ENCODE measurements around the gene CD9. TPM values are rescaled to one million over a fixed set of nuclear protein-coding genes. Genes with fewer than 3 reads are reported as not detected.
A peak's percentile ranks its signal among the peaks of the same experiment; 100 is the strongest.

CD9 gene
- total and polyA plus RNA-seq, 7 experiments from 2014 or later: 3.8 to 19.3 (median 8.9) TPM

GRCh38 chr12:6166808-6167207 is 33.4 kb upstream of the CD9 start:
- Mint-ChIP-seq H3K4me3 (peak overlapping the region in 3 of 10 donors; percentile 37 to 73 (median 51)), H3K9me3 (no peaks in the 10 kb centered on the region), H3K27ac (peak overlapping the region in 4 of 9 donors; percentile 20 to 80 (median 48)), H3K4me1 (peaks cover 22 to 48% (median 33%) of the 10 kb centered on the region in 7 donors), H3K36me3 (no peaks in the 10 kb centered on the region), H3K27me3 (peaks cover 0 to 6% (median 0%) of the 10 kb centered on the region in 5 donors)
- intact Hi-C loops (cut with micrococcal nuclease): loop anchor here in 1 of 2 donors (10.0 kb wide), 1 partner anchor 92 kb away; no protein-coding TSS in a partner anchor
- ChIA-PET CTCF (no interaction called here), POLR2A (no interaction called here)
- Histone ChIP-seq H3K9me3 (ENCODE audit: control insufficient read depth in 2 of 3, low read length in 3 of 3) (no peaks in the 10 kb centered on the region), H3K4me1 (ENCODE audit: control insufficient read depth in 2 of 2, insufficient read depth in 2 of 2, low read length in 2 of 2) (peaks cover 0 to 25% of the 10 kb centered on the region in 2 donors), H3K27me3 (ENCODE audit: control insufficient read depth in 2 of 2, insufficient read depth in 2 of 2, low read length in 2 of 2) (no peaks in the 10 kb centered on the region), H3K27ac (ENCODE audit: low read depth, low read length) (no peak overlapping the region), H3K36me3 (ENCODE audit: control insufficient read depth in 2 of 3, insufficient read depth in 3 of 3, low read length in 3 of 3) (no peaks in the 10 kb centered on the region), H3K4me3 (ENCODE audit: low read length) (no peak overlapping the region)
- DNase-seq: no peak
- ATAC-seq: no peak

GRCh38 chr12:6167327-6168280 is 32.6 kb upstream of the CD9 start:
- ChIA-PET CTCF (interaction anchor here (0.8 to 1.0 kb wide), 3 partner anchors 26 to 179 kb away, joined by 3 to 7 read pairs (median 5); no protein-coding TSS in a partner anchor), POLR2A (interaction anchor here (1.1 to 2.1 kb wide), 3 partner anchors 26 to 93 kb away, joined by 3 to 13 read pairs (median 4); no protein-coding TSS in a partner anchor)
- DNase-seq (peak in 3 of 9 donors; percentile 10 to 76 (median 25)), ATAC-seq (peak; percentile 86)
- peaks cover 0 to 6% (median 0%) of the 10 kb centered on the region in 5 donors for H3K27me3 Mint-ChIP-seq
- peaks cover 0 to 25% of the 10 kb centered on the region in 2 donors for H3K4me1 ChIP-seq (ENCODE audit: control insufficient read depth in 2 of 2, insufficient read depth in 2 of 2, low read length in 2 of 2)
- no peaks in the 10 kb centered on the region for H3K9me3 Mint-ChIP-seq
- peak overlapping the region; percentile 35 to 75 (median 62) for H3K4me3 Mint-ChIP-seq
- H3K36me3 Mint-ChIP-seq: no peaks in the 10 kb centered on the region
- peaks cover 22 to 48% (median 33%) of the 10 kb centered on the region in 7 donors for H3K4me1 Mint-ChIP-seq
- no peaks in the 10 kb centered on the region for H3K9me3 ChIP-seq (ENCODE audit: control insufficient read depth in 2 of 3, low read length in 3 of 3)
- H3K27ac Mint-ChIP-seq: peak overlapping the region in 8 of 9 donors; percentile 10 to 85 (median 56)
- intact Hi-C loops (cut with micrococcal nuclease): loop anchor here in 1 of 2 donors (1.0 to 10.0 kb wide), 3 partner anchors 26 to 93 kb away; no protein-coding TSS in a partner anchor
- no peaks in the 10 kb centered on the region for H3K36me3 ChIP-seq (ENCODE audit: control insufficient read depth in 2 of 3, insufficient read depth in 3 of 3, low read length in 3 of 3)
- H3K27me3 ChIP-seq (ENCODE audit: control insufficient read depth in 2 of 2, insufficient read depth in 2 of 2, low read length in 2 of 2): no peaks in the 10 kb centered on the region
- H3K27ac ChIP-seq (ENCODE audit: low read depth, low read length): no peak overlapping the region
- H3K4me3 ChIP-seq (ENCODE audit: low read length): no peak overlapping the region

GRCh38 chr12:6171409-6172015 is 28.7 kb upstream of the CD9 start:
- no peaks in the 10 kb centered on the region for H3K9me3 ChIP-seq (ENCODE audit: control insufficient read depth in 2 of 3, low read length in 3 of 3)
- DNase-seq (no peak), ATAC-seq (no peak)
- POLR2A ChIA-PET: no interaction called here
- no peaks in the 10 kb centered on the region for H3K36me3 ChIP-seq (ENCODE audit: control insufficient read depth in 2 of 3, insufficient read depth in 3 of 3, low read length in 3 of 3)
- Mint-ChIP-seq H3K4me1 (peaks cover 22 to 36% (median 33%) of the 10 kb centered on the region in 7 donors), H3K27me3 (peaks cover 0 to 10% (median 0%) of the 10 kb centered on the region in 5 donors), H3K9me3 (no peaks in the 10 kb centered on the region), H3K36me3 (no peaks in the 10 kb centered on the region), H3K27ac (no peak overlapping the region), H3K4me3 (no peak overlapping the region)
- CTCF ChIA-PET: interaction anchor here (0.6 kb wide), 1 partner anchor 13 kb away, joined by 4 read pairs; no protein-coding TSS in a partner anchor
- H3K4me1 ChIP-seq (ENCODE audit: control insufficient read depth in 2 of 2, insufficient read depth in 2 of 2, low read length in 2 of 2): peaks cover 0 to 25% of the 10 kb centered on the region in 2 donors
- H3K27me3 ChIP-seq (ENCODE audit: control insufficient read depth in 2 of 2, insufficient read depth in 2 of 2, low read length in 2 of 2): no peaks in the 10 kb centered on the region
- no peak overlapping the region for H3K4me3 ChIP-seq (ENCODE audit: low read length)
- H3K27ac ChIP-seq (ENCODE audit: low read depth, low read length): no peak overlapping the region
- intact Hi-C loops (cut with micrococcal nuclease): no loop called here

- Histone ChIP-seq H3K4me1 (ENCODE audit: control insufficient read depth in 2 of 2, insufficient read depth in 2 of 2, low read length in 2 of 2) (peaks cover 0 to 21% of the 10 kb centered on the region in 2 donors), H3K36me3 (ENCODE audit: control insufficient read depth in 2 of 3, insufficient read depth in 3 of 3, low read length in 3 of 3) (no peaks in the 10 kb centered on the region), H3K27ac (ENCODE audit: low read depth, low read length) (no peak overlapping the region), H3K27me3 (ENCODE audit: control insufficient read depth in 2 of 2, insufficient read depth in 2 of 2, low read length in 2 of 2) (no peaks in the 10 kb centered on the region), H3K9me3 (ENCODE audit: control insufficient read depth in 2 of 3, low read length in 3 of 3) (no peaks in the 10 kb centered on the region), H3K4me3 (ENCODE audit: low read length) (no peak overlapping the region)
- H3K4me3 Mint-ChIP-seq: no peak overlapping the region
- ATAC-seq: no peak
- intact Hi-C loops (cut with micrococcal nuclease): no loop called here
- H3K27me3 Mint-ChIP-seq: peaks cover 0 to 10% (median 0%) of the 10 kb centered on the region in 5 donors
- H3K4me1 Mint-ChIP-seq: peaks cover 22 to 30% (median 29%) of the 10 kb centered on the region in 7 donors
- H3K9me3 Mint-ChIP-seq: no peaks in the 10 kb centered on the region
- ChIA-PET CTCF (no interaction called here), POLR2A (no interaction called here)
- no peaks in the 10 kb centered on the region for H3K36me3 Mint-ChIP-seq
- DNase-seq: no peak
- H3K27ac Mint-ChIP-seq: no peak overlapping the region
Observed at GRCh38 chr12:6172086-6172485, 28.1 kb upstream of the CD9 start.

- Histone ChIP-seq H3K27me3 (ENCODE audit: control insufficient read depth in 2 of 2, insufficient read depth in 2 of 2, low read length in 2 of 2) (no peaks in the 10 kb centered on the region), H3K27ac (ENCODE audit: low read depth, low read length) (no peak overlapping the region), H3K4me1 (ENCODE audit: control insufficient read depth in 2 of 2, insufficient read depth in 2 of 2, low read length in 2 of 2) (peaks cover 0 to 14% of the 10 kb centered on the region in 2 donors), H3K36me3 (ENCODE audit: control insufficient read depth in 2 of 3, insufficient read depth in 3 of 3, low read length in 3 of 3) (no peaks in the 10 kb centered on the region), H3K4me3 (ENCODE audit: low read length) (no peak overlapping the region), H3K9me3 (ENCODE audit: control insufficient read depth in 2 of 3, low read length in 3 of 3) (no peaks in the 10 kb centered on the region)
- POLR2A ChIA-PET: no interaction called here
- Mint-ChIP-seq H3K4me3 (no peak overlapping the region), H3K9me3 (no peaks in the 10 kb centered on the region), H3K27ac (peak overlapping the region in 1 of 9 donors; percentile 2), H3K36me3 (no peaks in the 10 kb centered on the region), H3K4me1 (peaks cover 16 to 23% (median 21%) of the 10 kb centered on the region in 7 donors), H3K27me3 (peaks cover 0 to 10% (median 0%) of the 10 kb centered on the region in 5 donors)
- DNase-seq (no peak), ATAC-seq (no peak)
- intact Hi-C loops (cut with micrococcal nuclease): no loop called here
- CTCF ChIA-PET: no interaction called here
Observed at GRCh38 chr12:6172862-6173261, 27.3 kb upstream of the CD9 start.

- H3K36me3 ChIP-seq (ENCODE audit: control insufficient read depth in 2 of 3, insufficient read depth in 3 of 3, low read length in 3 of 3): no peaks in the 10 kb centered on the region
- DNase-seq: no peak
- H3K4me3 ChIP-seq (ENCODE audit: low read length): no peak overlapping the region
- ATAC-seq: no peak
- no peaks in the 10 kb centered on the region for H3K4me1 ChIP-seq (ENCODE audit: control insufficient read depth in 2 of 2, insufficient read depth in 2 of 2, low read length in 2 of 2)
- no peaks in the 10 kb centered on the region for H3K27me3 ChIP-seq (ENCODE audit: control insufficient read depth in 2 of 2, insufficient read depth in 2 of 2, low read length in 2 of 2)
- Mint-ChIP-seq H3K9me3 (no peaks in the 10 kb centered on the region), H3K4me1 (peaks cover 0 to 7% (median 0%) of the 10 kb centered on the region in 7 donors), H3K4me3 (no peak overlapping the region), H3K27ac (no peak overlapping the region), H3K27me3 (peaks cover 0 to 5% (median 0%) of the 10 kb centered on the region in 5 donors), H3K36me3 (no peaks in the 10 kb centered on the region)
- H3K27ac ChIP-seq (ENCODE audit: low read depth, low read length): no peak overlapping the region
- intact Hi-C loops (cut with micrococcal nuclease): no loop called here
- no peaks in the 10 kb centered on the region for H3K9me3 ChIP-seq (ENCODE audit: control insufficient read depth in 2 of 3, low read length in 3 of 3)
- ChIA-PET POLR2A (no interaction called here), CTCF (interaction anchor here (0.5 kb wide), 1 partner anchor 110 kb away, joined by 3 read pairs; no protein-coding TSS in a partner anchor)
Observed at GRCh38 chr12:6177642-6178358, 22.4 kb upstream of the CD9 start.

Measured in naive thymus-derived CD4-positive, alpha-beta T cell (primary cell).